GM12891 (cell line): ENCODE data around the gene GOSR2.

Experiments used
- POLR2A ChIP-seq: IDR thresholded peaks from 2 replicates; pipeline ENCODE4 v1.6.1; 2011; ENCODE audit warnings: low read depth, low read length, control low read depth
- POLR2AphosphoS5 ChIP-seq: IDR thresholded peaks from 2 replicates; pipeline ENCODE4 v1.6.1; 2011; ENCODE audit warnings: low read depth, low read length, control low read depth
- TAF1 ChIP-seq: IDR thresholded peaks from 2 replicates; pipeline ENCODE4 v1.6.1; 2011; ENCODE audit warnings: low read depth, low read length, control low read depth

- TF ChIP-seq POLR2A (no peak), POLR2AphosphoS5 (no peak), TAF1 (no peak)
Measured at GRCh38 chr17:46984341-46984740, 61.4 kb downstream of the GOSR2 start.
